ENCODE data around the gene HAX1.
"Not testable (repeated sequence)": the region's sequence is repeated elsewhere in the genome, so short reads cannot be mapped to it uniquely, and the experiment has no call there.

The HAX1 gene

GRCh38 chr1:154276797-154277196 lies 4.4 kb downstream of the HAX1 start:
- peak in 1 of 2 donors; percentile 19 for DNase-seq (ENCODE audit: low read depth in 2 of 2)

DNA sequence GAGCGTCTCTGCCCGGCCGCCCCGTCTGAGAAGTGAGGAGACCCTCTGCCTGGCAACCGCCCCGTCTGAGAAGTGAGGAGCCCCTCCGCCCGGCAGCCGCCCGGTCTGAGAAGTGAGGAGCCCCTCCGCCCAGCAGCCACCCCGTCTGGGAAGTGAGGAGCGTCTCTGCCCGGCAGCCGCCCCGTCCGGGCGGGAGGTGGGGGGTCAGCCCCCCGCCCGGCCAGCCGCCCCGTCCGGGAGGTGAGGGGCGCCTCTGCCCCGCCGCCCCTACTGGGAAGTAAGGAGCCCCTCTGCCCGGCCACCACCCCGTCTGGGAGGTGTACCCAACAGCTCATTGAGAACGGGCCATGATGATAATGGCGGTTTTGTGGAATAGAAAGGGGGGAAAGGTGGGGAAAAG lies 15.2 kb downstream of the HAX1 start:
- DNase-seq (ENCODE audit: low read depth in 2 of 2), result not testable (repeated sequence)

DNA sequence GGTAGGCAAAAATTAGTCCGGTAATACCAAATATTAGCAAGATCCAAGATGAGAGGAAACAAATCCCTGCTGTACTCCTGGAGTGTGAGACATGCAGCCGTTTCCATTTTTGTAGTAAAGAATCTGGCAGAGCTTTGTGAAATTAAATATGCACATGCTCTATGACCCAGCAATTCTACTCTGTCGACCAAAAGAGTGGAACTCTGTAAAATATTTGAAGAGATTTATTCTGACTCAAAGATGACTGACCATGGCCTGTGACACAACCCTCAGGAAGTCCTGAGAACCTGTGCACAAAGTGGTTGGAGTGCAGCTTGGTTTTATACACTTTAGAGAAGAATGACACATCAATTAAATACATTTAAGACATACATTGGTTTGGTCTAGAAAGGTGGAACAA lies 16.2 kb downstream of the HAX1 start:
- DNase-seq (ENCODE audit: low read depth in 2 of 2), result no peak

DNA sequence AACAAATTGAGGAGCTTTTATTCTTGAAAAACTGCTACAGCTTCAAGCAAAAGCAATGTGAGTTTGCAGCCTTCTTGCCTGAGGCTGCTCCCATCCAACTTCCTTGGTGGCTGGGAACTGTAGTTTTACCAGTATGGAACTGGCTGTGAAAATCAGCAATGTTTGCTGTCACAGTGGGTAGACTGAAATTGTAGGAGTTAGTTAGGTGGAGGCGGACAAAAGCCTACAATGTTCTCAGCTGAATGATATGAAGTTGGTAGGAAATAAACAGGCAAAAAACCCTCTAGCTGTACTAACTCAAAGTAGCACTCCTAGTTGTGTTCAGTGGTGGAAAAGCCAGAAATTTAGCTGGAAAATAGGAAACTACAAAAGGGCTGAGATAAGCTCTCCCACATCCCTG lies 18.5 kb downstream of the HAX1 start:
- no peak for DNase-seq (ENCODE audit: low read depth in 2 of 2)

DNA sequence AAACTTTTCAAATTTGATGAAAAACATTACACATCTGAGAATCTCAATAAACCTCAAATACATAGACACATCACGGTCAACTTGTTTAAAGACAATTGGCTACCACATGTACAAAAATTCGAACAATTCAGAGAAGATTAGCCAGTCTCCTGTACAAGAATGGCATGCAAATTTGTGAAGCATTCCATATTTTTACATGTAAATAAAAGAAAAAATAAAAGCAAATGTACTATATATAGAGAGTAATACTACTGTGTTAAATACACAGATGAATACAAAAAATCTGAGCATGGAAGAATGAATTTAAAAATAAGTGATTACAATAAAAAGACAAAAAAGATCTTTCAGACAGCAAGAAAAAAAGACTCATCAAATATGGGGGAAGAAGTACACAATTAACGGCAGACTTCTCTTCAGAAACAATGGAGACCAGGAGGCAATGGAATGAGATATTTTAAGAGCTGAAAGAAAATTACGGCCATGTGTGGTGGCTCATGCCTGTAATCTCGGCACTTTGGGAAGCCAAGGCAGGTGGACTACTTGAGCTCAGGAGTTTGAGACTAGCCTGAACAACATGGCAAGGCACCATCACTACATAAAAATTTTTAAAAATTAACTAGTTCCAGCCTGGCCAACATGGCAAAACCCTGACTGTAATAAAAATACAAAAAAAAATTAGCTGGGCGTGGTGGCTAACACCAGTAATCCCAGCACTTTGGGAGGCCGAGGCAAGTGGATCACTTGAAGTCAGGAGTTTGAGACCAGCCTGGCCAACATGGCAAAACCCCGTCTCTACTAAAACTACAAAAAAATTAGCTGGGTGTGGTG lies 23.2 kb downstream of the HAX1 start:
- DNase-seq (ENCODE audit: low read depth in 2 of 2), result no peak

DNA sequence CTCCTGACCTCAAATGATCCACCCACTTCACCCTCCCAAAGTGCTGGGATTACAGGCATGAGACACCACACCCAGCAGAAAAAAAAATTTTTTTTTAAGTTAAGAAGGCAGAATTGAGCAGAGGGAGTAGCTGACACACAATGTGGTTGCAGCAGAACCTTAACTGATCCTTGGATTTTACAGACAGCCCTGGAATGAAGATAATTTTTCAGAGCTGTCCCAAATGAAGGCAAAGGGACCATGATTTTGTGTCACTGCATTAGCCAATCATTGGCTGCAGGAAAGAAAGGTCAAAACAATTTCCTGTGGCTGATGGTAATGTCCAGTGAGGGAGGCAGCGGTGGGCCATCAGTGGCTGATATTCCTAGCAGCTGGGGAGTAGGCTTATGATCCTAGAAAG lies 29.2 kb downstream of the HAX1 start:
- no peak for DNase-seq (ENCODE audit: low read depth in 2 of 2)

DNA sequence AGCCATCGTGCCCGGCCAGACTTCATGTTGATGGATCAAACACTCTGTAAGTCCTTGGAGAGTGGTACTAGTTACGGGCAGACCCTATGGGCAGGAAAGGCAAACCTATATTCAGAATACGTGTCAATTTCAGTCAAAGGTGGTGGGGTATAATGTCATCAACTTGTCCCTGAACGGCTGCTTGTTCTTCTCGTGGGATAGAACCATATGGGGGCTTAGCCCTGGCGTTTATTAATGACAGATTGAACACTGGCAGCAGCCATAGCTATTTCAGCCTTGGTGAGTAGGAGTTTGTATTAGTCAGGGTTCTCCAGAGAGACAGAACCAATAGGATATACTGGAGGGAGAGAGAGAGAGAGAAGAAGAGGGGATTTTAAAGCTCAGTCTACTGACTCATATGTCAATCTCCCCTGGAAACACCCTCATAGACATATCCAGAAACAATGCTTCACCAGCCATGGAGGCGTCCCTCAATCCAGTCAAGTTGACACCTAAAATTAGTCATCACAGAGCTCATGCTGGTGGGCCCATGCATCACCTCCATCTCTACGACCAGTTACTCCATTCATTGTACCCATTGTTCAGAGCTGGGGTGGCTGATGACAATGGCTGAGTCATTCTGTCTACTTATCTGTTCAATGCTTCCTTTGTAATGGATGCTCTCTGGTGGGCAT lies 32.4 kb downstream of the HAX1 start:
- DNase-seq (ENCODE audit: low read depth in 2 of 2), result peak in 1 of 2 donors; percentile 28

- no peak for DNase-seq (ENCODE audit: low read depth in 2 of 2)
Observed at GRCh38 chr1:154306151-154306550, 33.7 kb downstream of the HAX1 start.

- DNase-seq (ENCODE audit: low read depth in 2 of 2), result not testable (repeated sequence)
Observed at GRCh38 chr1:154307670-154308270, 35.3 kb downstream of the HAX1 start.

DNA sequence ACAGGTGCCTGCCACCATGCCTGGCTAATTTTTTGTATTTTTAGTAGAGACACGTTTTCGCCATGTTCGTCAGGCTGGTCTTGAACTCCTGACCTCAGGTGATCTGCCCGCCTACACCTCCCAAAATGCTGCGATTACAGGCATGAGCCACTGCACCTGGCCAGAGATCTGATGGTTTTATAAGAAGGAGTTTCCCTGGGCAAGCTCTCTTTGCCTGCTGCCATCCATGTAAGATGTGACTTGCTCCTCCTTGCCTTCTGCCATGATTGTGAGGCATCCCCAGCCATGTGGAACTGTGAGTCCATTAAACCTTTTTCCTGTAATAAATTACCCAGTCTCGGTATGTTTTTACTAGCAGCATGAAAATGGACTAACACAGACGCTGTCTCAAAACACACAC lies 36.7 kb downstream of the HAX1 start:
- DNase-seq (ENCODE audit: low read depth in 2 of 2), result not testable (repeated sequence)

GRCh38 chr1:154312229-154313065 lies 40.0 kb downstream of the HAX1 start:
- not testable (repeated sequence) for DNase-seq (ENCODE audit: low read depth in 2 of 2)

DNA sequence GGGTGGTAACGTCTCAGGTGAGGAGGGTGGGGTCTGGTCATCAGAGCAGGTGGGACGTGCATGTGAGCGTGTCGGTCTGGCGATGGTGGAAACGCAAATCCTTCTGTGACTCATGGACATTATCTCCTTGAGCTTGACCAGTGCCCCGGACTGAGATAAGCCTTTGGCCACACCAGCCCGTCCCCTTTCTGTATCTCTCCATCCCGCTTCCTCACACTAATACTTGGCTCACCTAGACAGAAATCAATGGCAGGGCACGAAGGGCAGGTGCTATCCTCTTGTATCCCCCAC lies 40.6 kb downstream of the HAX1 start:
- DNase-seq (ENCODE audit: low read depth in 2 of 2), result no peak

- DNase-seq (ENCODE audit: low read depth in 2 of 2), result not testable (repeated sequence)
Observed at GRCh38 chr1:154314226-154314625, 41.8 kb downstream of the HAX1 start.

- DNase-seq (ENCODE audit: low read depth in 2 of 2), result no peak
Observed at GRCh38 chr1:154316704-154317103, 44.3 kb downstream of the HAX1 start.

- no peak for DNase-seq (ENCODE audit: low read depth in 2 of 2)
Observed at GRCh38 chr1:154318386-154318785, 46.0 kb downstream of the HAX1 start.

DNA sequence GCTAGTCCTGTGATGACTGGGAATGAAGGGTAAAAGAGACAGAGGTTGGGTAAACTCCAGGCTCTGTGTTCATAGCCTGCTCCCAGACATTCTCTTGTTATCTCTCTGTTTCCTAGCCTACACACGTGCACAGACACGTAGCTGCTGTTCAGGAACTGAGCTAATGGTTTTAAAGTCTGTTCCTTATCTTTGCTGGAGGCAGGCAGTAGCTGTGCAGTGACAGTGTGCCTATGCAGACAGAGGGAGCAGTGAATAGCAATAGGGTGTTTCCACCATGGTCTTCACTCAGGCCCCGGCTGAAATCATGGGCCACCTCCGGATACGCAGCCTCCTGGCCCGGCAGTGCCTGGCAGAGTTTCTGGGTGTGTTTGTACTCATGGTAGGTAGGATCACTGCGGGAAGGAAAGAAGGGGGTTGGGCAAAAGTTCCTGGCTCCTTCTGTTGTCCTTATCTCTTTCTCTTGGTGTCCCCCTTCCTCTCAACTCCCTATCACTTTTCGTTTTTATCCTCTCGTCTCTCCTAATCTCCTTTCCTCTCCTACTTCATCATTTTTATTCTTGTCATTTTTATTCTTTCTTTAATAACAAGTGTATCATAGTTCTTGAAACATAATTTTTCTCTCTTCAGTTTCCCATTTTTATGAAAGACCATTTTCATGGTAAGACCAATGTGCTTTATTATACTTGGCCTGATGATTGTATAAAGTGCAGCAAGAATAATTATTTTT lies 48.6 kb downstream of the HAX1 start, which contains the start of gene AQP10:
Gene AQP10, plus strand, starts transcription at position 212 of the 727 bp plus-strand sequence. Its CDS starts 63 bp downstream, at position 275.
- no peak for DNase-seq (ENCODE audit: low read depth in 2 of 2)

DNA sequence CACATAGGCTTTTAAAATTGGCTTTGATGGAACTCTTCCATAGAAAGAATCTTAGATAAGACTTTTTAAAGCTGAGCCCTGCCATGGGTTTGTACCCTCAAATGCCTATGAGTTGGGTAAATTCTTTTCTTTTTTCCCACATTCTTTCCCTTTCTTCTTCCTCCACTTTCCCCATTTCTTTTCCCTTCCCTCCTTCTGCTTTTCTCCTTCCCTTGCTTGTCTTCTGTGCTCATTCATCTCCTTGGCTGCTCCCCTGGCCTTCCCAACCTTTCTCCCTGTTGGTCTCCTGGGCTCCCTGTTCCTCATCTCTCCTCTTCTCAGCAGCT lies 49.1 kb downstream of the HAX1 start:
- not testable (repeated sequence) for DNase-seq (ENCODE audit: low read depth in 2 of 2)

GRCh38 chr1:154323493-154323892 lies 51.1 kb downstream of the HAX1 start:
- DNase-seq (ENCODE audit: low read depth in 2 of 2), result no peak

GRCh38 chr1:154324241-154324640 lies 51.8 kb downstream of the HAX1 start:
- DNase-seq (ENCODE audit: low read depth in 2 of 2), result no peak

DNA sequence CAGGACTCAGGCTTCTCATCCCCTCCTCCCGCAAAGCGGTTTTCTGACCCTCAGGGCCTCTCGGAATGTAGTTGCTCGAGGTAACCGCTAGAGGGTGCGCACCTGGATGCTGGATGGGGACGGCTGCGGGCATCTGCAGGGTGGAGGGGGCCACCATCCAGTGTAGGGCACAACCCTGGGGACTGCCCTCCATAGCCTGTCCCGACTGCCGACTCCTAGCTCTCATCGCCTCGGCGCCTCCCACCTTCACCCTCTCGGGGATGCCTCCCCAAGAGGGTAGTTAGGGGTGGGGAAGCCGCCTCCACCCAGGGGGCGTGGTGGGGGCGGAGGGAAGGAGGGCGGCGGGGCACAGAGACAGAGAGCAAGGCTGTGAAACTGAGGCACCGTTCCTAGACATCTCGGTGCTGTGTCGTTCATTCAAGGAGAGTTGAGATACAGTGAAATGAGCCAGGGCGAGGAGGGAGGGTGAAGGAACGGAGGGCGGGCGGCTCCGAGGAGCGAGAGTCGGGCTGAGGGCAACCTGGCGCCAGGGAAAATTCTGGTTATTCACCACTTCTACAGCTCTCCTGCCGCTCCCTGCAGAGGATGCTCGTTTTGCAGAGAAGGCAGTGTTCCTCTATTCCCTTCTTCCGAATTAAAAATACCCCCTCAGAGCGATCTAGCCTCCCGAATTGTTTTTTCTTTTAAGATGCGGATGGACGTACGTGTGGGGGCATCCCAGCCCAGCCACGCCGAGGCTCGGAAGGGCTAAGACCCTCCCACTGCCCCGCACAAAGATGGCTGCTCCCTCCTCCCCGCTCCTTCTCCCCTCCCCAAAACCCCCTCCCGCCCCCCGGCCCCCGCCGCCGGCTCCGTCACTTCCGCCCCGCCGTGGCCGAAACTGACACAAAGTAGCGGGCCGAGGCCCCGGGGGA lies 52.5 kb downstream of the HAX1 start, which contains the start of gene ATP8B2:
Gene ATP8B2, plus strand, starts transcription at position 857 of the 914 bp plus-strand sequence. CDS start 2,617 bp downstream, outside the sequence.
- DNase-seq (ENCODE audit: low read depth in 2 of 2), result peak; percentile 73 to 76

All from activated CD4-positive, alpha-beta T cell treated with anti-CD3 and anti-CD28 coated beads for 24 hours (primary cell).